ACHN (cell line): ENCODE results near the gene SLX4.
A peak's percentile ranks its signal among the peaks of the same experiment; 100 is the strongest.
"Not testable (repeated sequence)": the region's sequence is repeated elsewhere in the genome, so short reads cannot be mapped to it uniquely, and the experiment has no call there.

Source experiments
- DNase-seq: peaks from one replicate; pipeline ENCODE4 v3.0.0-alpha.2; 2015
- in situ Hi-C: cut with HindIII; loops from 2 replicates; pipeline ENCODE4 v1.10.0; 2017; ENCODE audit warnings: low sequenced_read_pairs, low pct_ligation_motif_present, low pct_unique_long_range_greater_than_20kb

The SLX4 gene, protein sequence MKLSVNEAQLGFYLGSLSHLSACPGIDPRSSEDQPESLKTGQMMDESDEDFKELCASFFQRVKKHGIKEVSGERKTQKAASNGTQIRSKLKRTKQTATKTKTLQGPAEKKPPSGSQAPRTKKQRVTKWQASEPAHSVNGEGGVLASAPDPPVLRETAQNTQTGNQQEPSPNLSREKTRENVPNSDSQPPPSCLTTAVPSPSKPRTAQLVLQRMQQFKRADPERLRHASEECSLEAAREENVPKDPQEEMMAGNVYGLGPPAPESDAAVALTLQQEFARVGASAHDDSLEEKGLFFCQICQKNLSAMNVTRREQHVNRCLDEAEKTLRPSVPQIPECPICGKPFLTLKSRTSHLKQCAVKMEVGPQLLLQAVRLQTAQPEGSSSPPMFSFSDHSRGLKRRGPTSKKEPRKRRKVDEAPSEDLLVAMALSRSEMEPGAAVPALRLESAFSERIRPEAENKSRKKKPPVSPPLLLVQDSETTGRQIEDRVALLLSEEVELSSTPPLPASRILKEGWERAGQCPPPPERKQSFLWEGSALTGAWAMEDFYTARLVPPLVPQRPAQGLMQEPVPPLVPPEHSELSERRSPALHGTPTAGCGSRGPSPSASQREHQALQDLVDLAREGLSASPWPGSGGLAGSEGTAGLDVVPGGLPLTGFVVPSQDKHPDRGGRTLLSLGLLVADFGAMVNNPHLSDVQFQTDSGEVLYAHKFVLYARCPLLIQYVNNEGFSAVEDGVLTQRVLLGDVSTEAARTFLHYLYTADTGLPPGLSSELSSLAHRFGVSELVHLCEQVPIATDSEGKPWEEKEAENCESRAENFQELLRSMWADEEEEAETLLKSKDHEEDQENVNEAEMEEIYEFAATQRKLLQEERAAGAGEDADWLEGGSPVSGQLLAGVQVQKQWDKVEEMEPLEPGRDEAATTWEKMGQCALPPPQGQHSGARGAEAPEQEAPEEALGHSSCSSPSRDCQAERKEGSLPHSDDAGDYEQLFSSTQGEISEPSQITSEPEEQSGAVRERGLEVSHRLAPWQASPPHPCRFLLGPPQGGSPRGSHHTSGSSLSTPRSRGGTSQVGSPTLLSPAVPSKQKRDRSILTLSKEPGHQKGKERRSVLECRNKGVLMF (N-terminal part only)

DNA sequence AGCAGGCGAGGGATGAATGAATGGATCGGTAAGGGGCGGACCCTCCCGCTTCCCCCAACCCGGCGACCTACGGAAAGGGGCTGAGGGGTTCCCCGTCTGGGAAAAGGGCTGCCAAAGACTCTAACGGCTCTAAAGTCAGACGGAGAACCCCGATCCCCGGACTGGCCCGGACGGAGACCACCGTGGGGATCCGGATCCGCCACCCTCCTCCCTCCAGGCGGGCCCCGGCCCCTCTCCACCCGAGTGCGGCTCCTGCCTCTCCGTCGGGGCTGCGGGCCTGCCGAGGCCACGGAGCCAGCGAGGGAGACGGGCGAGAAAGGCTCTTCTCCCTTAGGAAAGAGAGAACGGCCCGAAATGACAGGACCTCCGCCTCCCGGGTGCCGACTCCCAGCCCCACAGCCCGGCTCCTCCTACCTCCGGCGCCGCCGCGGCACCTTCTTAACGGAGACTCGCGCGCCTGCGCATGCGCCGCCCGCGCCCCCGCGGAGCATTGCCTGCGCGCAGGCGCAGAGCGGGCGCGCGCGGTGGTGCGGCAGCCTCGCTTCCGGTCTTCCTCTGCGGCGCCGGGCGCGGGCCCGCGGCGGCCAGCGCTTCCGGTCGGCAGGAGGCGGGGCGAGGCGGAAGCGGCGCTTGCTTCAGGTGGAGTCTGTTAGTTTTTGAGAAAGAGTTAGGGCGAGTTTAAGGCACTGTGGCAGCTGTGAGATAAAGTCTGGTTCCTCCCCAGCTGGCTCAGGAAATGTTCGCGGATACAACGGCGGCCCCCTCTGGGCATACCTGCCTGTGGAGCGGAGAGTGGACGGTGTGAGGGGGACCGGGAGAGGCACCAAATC is at the start of gene SLX4:
Gene SLX4 (minus strand): TSS at position 461 of the 830 bp plus-strand sequence. CDS start 2,642 bp downstream, outside the sequence.
- DNase-seq = peak; percentile 96
- in situ Hi-C loops = loop anchor here (25.0 kb wide), 1 partner anchor 99 kb away; the partner anchor contains the start of gene CLUAP1

DNA sequence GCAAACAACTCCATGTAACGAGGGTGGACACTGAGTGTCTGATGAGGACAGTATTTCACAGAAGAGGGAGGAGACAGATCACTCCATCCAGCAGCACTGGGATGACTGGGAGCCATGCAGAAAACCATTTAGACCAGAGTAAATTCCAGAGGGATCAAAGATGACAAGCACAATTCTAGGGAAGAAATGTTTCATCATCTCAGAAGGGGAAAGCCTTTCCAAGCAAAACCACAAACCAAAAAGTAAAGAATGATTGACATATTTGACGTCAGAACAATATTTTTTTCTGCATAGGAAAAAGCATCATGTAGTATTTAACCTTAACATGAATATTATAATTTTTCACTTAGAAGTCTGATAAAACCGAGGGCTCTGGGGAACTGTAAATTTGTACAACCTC is 47.8 kb upstream of the SLX4 start:
- DNase-seq = no peak
- in situ Hi-C loops = no loop called here

DNA sequence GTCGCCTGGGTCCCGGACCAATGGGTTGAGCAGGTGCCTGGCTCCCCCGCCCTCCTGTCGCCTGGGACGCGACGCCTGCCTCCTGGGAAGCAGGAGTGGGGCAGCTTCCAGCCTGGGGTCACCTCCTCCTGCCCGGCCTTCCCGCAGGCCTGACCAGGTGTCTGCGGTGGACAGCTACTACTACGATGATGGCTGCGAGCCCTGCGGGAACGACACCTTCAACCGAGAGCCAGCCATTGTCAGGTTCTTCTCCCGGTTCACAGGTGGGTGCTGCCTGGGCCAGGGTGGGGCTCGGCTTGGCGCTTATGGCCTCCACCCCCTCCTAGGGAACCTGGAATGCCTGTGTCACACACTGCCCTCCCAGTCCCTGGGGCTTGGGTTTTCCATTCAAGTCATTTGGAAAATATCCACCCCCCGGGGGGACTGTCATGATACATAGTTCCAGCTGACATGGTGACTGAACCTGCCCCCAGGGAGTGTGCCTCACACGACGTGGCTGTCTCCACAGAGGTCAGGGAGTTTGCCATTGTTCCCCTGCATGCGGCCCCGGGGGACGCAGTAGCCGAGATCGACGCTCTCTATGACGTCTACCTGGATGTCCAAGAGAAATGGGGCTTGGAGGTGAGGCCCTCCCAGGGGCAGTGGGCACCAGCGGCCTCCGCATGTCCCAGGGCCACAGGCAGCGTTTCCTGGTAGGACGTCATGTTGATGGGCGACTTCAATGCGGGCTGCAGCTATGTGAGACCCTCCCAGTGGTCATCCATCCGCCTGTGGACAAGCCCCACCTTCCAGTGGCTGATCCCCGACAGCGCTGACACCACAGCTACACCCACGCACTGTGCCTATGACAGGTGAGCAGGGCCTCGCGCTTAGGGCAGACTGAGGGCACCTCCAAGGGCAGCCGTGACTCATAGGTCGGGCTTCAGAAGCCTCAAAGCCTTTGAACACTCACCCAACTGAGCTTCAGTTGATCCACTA is 45.4 kb upstream of the SLX4 start:
- DNase-seq = no peak
- in situ Hi-C loops = no loop called here

DNA sequence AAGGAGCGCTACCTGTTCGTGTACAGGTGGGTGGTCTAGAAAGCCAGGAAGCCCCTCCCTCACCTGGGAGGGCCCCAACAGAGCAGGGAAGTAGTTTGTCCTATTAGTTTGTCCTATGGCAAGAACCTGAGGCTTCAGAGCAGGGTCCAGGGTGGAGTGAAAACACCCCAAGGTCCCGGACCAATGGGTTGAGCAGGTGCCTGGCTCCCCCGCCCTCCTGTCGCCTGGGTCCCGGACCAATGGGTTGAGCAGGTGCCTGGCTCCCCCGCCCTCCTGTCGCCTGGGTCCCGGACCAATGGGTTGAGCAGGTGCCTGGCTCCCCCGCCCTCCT is 44.7 kb upstream of the SLX4 start:
- DNase-seq, in situ Hi-C loops: not testable (repeated sequence)

DNA sequence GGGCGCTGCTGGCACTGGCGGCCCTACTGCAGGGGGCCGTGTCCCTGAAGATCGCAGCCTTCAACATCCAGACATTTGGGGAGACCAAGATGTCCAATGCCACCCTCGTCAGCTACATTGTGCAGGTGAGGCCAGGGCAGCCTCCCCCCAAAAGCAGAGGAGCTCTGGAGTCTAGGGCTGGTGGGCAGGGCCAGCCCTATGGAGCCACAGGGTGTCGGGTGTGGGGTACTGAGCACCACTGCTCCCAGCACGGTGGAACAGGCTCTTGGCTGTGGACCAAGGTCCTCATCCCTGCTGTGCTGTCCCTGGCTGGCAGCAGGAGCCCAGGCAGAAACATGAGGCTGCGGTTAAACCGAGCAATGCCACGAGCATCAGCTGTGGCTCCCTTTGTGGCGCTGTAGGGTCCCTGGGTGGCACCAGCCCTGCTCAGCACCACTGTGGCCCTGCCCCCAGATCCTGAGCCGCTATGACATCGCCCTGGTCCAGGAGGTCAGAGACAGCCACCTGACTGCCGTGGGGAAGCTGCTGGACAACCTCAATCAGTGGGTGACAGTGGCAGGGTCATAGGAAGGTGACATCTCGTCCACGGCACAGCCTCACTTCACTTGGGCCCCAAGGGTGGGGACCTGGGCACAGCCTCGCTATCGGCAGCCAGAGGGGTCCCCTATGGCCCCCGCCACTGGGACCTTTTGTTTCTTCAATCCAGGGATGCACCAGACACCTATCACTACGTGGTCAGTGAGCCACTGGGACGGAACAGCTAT is 44.2 kb upstream of the SLX4 start:
- in situ Hi-C loops = no loop called here
- no peak for DNase-seq

DNA sequence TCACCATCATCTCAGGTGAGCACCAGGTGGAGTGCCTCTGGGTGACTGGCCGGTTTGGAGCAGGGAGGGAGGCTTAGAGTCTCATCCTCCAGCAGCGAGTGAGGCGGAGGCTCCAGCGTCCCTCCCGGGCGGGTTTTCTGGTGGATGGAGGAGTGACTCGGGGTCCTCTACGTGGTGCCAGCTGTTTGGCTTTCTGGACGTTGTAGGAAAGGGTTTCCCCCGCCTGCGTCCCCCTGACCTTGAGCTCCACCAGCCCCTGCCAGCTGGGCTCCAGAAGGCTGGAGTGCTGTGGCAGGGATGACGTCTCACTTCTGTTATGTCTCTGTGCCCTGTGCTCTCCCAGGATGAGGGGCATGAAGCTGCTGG is 43.6 kb upstream of the SLX4 start:
- DNase-seq = no peak
- in situ Hi-C loops = no loop called here

DNA sequence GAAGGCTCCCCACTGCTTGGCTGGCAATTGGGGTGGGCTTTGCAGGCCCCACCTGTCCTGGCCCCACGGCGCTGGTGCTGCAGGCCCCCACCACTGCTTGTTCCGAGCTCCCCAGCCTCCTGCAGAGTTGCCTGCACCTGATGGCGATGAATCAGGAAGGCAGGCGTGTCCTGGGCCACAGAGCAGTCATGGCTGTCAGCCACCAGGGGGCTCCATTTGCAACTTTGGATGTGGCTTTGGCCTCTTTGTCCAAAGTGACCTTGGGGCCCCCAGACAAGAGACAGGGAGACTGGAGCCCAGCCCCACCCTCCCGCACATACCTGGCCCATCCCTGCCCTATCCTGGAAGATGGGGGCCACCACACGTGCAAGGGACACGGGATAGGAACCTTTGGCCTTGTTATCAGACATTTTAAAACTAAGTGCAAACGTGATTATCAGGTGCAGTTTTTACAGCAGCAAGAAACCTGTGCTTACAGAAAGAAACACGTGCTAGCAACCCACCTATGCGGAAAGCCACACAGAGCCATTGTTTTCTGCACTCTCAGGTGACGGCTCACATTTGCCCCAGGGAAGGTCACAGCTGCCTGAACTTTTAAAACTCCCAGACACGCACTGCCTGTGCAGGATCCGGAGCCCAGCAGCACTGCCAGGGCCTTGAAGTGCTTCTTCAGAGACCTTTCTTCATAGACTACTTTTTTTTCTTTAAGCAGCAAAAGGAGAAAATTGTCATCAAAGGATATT is 43.0 kb upstream of the SLX4 start, which contains the start of gene DNASE1:
Gene DNASE1 (plus strand): TSS at position 443 of the 743 bp plus-strand sequence. CDS start 683 bp downstream, outside the sequence.
- peak; percentile 80 for DNase-seq
- in situ Hi-C loops = no loop called here

DNA sequence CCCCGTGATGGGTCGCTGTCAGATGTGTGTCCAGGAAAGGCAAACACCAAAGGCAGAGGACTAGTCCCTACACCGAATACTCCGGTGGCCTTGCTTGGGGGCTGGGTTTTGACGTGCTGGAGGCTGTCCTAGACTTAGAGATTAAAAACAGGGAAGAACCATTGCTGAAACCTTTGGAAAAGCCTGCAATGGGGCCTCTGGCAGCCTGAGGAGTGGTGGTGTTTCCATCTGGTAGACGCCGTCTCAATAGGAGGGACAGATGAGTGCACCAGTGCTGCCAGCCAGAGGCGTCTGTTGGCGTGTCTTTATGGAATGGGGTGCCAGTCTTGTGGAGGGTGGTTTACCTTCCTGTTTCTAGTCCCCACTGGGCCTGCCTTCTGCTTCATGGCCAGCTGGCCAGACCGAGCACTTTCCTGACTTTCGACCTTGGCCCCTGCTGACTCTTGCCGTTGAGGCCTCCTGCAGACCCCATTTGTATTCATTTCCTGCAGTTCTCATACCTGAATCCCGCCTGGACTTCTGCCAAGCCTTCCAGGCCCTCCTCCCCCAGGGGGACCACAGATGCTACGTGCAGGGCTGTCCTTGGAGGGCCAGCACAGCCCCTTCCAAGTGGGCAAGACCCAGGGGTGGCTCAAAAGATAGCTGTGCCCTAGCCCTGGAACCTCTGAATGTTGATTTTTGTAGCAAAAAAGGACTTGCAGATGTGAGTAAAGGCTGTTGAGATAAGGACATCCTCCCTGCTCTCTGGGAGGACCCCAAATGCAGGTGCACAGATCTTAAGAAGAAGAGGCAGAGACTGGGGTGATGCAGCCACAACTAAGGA is 41.2 kb upstream of the SLX4 start:
- DNase-seq = no peak
- in situ Hi-C loops = no loop called here

DNA sequence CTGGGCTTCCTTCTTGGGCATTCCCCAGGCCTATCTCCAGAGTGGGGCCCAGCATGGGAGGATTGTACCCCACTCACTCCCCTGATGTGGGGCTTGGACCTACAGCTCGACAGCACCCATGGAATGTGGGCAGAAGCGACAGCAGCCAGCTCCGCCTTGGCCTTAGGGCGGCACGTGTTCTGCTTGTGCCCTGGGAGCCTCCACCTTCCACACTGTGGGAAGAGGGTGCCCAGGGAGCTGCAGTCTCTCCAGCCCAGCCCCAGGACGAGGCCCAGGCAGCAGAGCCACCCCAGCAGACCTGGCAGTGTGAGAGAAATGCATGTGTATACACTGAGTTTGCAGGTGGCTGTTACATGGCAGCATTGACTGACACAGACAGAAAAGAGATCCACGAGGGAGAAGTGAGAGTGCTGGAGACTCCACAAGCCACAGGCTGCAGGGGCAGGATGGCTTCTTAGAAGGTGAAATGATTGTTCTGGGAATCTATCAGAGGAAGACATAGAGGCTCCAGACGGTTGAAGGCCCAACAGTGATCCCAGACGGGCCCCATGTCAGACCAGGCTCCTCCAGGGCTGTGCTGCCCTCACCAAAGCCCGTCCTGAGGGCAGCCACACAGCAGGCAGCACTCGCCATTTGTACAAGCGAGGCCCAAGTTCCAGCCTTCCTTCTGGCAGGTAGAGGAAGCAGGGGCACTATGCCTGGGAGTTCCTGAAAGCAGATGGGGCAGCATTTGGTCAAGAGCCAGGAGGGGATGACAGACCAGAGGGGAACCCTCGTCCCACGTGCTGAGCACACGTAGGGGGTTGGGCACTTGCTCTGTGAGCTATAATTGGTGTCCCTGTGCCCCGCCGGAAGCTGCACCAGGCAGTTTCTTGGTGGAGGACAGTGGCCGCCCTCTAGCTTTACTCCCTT is 40.3 kb upstream of the SLX4 start:
- DNase-seq = no peak
- in situ Hi-C loops = no loop called here

DNA sequence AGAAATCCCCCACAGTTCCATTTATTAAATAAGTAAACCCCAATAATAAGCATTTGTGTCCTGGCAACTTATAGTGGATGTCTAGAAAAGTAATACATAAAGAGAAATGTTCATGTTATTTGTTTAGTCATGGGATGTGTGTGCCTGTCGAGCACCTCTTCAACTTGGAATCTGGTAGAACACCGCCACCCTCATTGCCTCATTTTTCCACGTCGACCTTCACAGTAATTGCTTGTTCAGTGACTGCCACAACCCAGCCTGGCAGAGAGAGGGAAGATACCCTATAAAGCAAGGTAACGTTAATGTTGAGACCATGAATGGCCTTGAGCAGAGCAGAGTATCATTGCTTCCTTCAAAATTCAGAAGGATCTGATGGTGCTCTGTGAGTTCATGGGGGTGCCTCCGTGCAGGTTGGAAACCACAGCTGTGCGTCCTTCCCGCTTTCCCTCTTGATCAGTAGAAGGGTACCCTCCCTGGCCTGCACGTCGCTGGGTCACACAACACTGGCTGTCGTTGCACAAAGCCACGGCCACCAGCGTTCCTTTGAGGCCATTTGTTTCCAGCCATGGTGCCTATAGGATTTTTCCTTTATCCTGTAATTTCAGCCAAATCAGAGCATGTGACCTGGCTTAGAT is 39.3 kb upstream of the SLX4 start:
- in situ Hi-C loops = no loop called here
- no peak for DNase-seq

DNA sequence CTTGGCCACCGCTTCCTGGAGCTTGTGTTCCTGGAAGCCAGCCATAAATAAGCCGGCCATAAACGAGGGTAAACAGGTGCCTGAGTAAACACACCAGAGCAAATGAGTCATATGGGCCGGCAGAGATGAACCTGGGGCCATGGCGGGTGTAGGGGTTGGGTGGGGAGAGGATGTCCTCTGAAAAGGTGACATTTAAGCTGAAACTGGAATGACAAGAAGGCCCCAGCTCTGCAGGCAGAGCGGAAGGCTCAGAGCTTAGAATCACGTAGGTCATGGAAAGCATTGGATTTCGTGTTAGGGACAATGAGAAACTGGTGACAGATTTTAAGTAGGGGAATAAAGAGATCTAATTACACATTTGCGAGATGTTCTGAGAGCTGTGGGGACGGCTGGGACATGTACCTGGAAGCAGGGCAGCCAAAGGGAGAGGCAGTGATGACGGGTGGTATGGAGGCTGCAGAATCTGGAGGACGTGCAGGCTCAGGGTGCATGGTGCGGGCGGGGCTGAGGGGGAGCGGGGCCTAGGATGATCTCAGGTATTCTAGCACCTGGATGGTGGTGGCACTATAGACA is 35.0 kb upstream of the SLX4 start:
- no peak for DNase-seq
- in situ Hi-C loops = no loop called here

DNA sequence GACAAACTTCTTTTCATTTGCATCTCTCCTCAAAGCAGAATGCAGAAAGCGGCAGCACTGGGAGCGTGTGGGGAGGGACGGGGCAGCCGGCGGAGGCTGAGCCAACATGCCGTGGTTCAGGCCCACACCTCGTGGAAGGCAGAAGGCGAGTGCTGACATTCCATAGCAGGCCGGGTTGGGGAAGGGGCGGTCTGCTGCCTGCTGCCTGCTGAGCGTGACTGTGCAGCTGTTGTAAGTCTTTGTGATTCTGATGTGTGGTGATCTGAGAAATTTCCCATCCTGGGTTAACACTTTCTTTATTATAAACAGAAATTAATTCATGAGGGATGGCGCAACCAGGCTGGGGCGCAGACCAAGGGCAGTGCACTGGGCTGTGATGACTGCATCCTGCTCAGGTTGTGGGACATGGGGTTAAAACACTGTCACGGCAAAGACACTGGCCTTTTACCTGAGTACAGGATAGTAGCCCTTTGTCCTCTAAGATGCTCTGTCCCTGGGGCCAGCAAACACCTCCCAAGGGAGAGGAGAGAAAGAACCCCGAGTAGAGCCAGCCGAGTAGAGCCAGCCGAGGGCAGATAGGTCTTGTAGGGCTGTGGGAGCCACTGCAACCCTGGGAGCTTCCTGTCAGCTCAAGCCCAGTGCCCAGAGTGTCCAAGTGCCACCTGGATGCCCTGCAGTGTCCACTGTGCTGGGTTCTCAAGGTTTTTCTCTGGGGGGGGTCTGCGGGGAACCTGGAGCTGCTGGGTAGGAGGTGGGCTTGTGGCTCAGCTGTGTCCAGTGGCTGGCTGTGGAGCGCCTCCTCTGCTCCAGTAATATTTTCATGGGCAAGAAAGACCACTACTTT is 34.3 kb upstream of the SLX4 start:
- no peak for DNase-seq
- in situ Hi-C loops = no loop called here

DNA sequence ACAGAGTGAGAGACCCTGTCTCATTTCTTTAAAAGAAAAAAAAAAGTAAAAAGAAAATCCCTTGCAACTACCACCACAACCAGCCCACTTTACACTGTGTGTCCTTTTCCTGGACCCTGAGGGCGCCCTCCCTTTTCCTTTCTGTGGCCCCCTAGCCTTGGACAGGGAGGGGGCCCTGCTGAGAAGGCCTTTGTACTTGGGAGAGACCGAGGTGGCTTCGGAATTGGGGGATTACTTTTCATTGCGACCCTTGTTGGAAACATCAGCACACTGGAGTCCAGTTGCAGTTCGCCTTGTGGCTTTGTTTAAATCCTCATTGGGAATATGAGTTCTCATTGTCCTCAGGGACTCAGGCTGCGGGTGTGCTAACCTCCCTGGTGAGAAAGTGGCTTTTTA is 33.7 kb upstream of the SLX4 start:
- in situ Hi-C loops = no loop called here
- DNase-seq = no peak
